Type B pancreatic cell (in vitro differentiated cells): ENCODE measurements around the gene EMP2. TPM values are rescaled to one million over a fixed set of nuclear protein-coding genes. Genes with fewer than 3 reads are reported as not detected.

Source experiments
- DNase-seq: peaks from one replicate; pipeline ENCODE4 v3.0.0; 2021; ENCODE audit warnings: mixed read lengths; ENCODE audit not compliant: unreplicated experiment; ENCODE audit errors: extremely low spot score
- H3K27ac Mint-ChIP-seq: 2 replicates; pipeline ENCODE4 v1.8.0; 2021; ENCODE audit warnings: mild to moderate bottlenecking, mixed read lengths
- H3K27me3 Mint-ChIP-seq: 2 replicates; pipeline ENCODE4 v1.8.0; 2021; ENCODE audit warnings: mixed read lengths
- H3K36me3 Mint-ChIP-seq: 2 replicates; pipeline ENCODE4 v1.8.0; 2021; ENCODE audit warnings: mixed read lengths
- H3K4me1 Mint-ChIP-seq: one replicate; pipeline ENCODE4 v1.8.0; 2021; ENCODE audit warnings: mixed read lengths; ENCODE audit not compliant: unreplicated experiment
- H3K4me3 Mint-ChIP-seq: 2 replicates; pipeline ENCODE4 v1.8.0; 2021; ENCODE audit warnings: mild to moderate bottlenecking, mixed read lengths
- H3K9me3 Mint-ChIP-seq: 2 replicates; pipeline ENCODE4 v1.8.0; 2021; ENCODE audit warnings: mixed read lengths
- CTCF ChIP-seq: fragments of 200-600 bp; sonication (generic); conservative IDR thresholded peaks from 2 replicates; pipeline ENCODE4 v1.5.0; 2021; ENCODE audit warnings: antibody characterized with exemption, mild to moderate bottlenecking
- total RNA-seq: library from RNA; stranded (reverse); gene quantifications from 2 replicates; pipeline ENCODE4 v1.2.1, GENCODE V29; 2021; ENCODE audit warnings: low replicate concordance

The EMP2 gene
- total RNA-seq, 1 donor from 2014 or later = 36.3 TPM

- Mint-ChIP-seq H3K9me3 (peaks cover 14% of the 10 kb centered on the region), H3K27ac (no peak overlapping the region), H3K36me3 (peaks cover 19% of the 10 kb centered on the region), H3K27me3 (no peaks in the 10 kb centered on the region), H3K4me3 (no peak overlapping the region), H3K4me1 (no peaks in the 10 kb centered on the region)
- DNase-seq = no peak
- no peak for TF ChIP-seq CTCF
Measured at GRCh38 chr16:10558746-10559641, 21.4 kb downstream of the EMP2 start.

- no peak for TF ChIP-seq CTCF
- no peaks in the 10 kb centered on the region for H3K4me1 Mint-ChIP-seq
- DNase-seq = no peak
- H3K9me3 Mint-ChIP-seq = peaks cover 11% of the 10 kb centered on the region
- no peak overlapping the region for H3K27ac Mint-ChIP-seq
- peaks cover 14% of the 10 kb centered on the region for H3K36me3 Mint-ChIP-seq
- H3K27me3 Mint-ChIP-seq = no peaks in the 10 kb centered on the region
- H3K4me3 Mint-ChIP-seq = no peak overlapping the region
Measured at GRCh38 chr16:10558305-10558704, 22.1 kb downstream of the EMP2 start.

- H3K4me1 Mint-ChIP-seq = no peaks in the 10 kb centered on the region
- no peak for DNase-seq
- H3K4me3 Mint-ChIP-seq = no peak overlapping the region
- no peak overlapping the region for H3K27ac Mint-ChIP-seq
- peaks cover 14% of the 10 kb centered on the region for H3K36me3 Mint-ChIP-seq
- TF ChIP-seq CTCF = no peak
- peaks cover 11% of the 10 kb centered on the region for H3K9me3 Mint-ChIP-seq
- H3K27me3 Mint-ChIP-seq = no peaks in the 10 kb centered on the region
Measured at GRCh38 chr16:10557750-10558149, 22.6 kb downstream of the EMP2 start.

GRCh38 chr16:10556236-10556635 is 24.2 kb downstream of the EMP2 start:
- Mint-ChIP-seq H3K9me3 (peaks cover 11% of the 10 kb centered on the region), H3K4me3 (no peak overlapping the region), H3K27me3 (no peaks in the 10 kb centered on the region), H3K4me1 (no peaks in the 10 kb centered on the region), H3K36me3 (peaks cover 19% of the 10 kb centered on the region), H3K27ac (no peak overlapping the region)
- no peak for DNase-seq
- no peak for TF ChIP-seq CTCF

GRCh38 chr16:10554569-10554968 is 25.8 kb downstream of the EMP2 start:
- H3K27me3 Mint-ChIP-seq = no peaks in the 10 kb centered on the region

More at GRCh38 chr16:10554569-10554968, 25.8 kb downstream of the EMP2 start:
- no peak for TF ChIP-seq CTCF
- Mint-ChIP-seq H3K27ac (no peak overlapping the region), H3K36me3 (peaks cover 14% of the 10 kb centered on the region), H3K4me1 (no peaks in the 10 kb centered on the region), H3K4me3 (no peak overlapping the region), H3K9me3 (peaks cover 11% of the 10 kb centered on the region)
- no peak for DNase-seq
